Fibroblast of skin of left quadriceps (primary cell): Measurements from ENCODE around the gene YTHDF1.
"Not testable (repeated sequence)": the region's sequence is repeated elsewhere in the genome, so short reads cannot be mapped to it uniquely, and the experiment has no call there.

Experiments
- DNase-seq, 2 experiments: peaks; one replicate each; pipeline ENCODE4 v3.0.0-alpha.2; 2013; ENCODE audit warnings: low read depth in 2 of 2

YTHDF1 gene

DNA sequence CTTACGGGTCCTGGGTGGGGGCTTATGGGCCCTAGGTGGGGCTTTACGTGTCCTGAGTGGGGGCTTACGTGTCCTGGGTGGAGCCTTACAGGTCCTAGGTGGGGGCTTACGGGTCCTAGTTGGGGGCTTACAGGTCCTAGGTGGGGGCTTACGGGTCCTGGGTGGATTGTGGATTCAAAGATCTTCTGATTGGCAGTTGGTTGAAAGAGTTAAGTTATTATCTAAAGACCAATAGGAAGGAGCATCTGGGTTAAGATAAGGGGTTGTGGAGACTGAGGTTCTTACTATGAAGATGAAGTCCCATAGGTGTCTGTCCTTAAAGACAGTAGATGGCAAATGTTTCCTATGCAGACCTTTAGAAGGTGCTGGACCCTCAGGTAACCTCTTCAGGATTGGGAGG lies 11.3 kb upstream of the YTHDF1 start:
- no peak for DNase-seq

DNA sequence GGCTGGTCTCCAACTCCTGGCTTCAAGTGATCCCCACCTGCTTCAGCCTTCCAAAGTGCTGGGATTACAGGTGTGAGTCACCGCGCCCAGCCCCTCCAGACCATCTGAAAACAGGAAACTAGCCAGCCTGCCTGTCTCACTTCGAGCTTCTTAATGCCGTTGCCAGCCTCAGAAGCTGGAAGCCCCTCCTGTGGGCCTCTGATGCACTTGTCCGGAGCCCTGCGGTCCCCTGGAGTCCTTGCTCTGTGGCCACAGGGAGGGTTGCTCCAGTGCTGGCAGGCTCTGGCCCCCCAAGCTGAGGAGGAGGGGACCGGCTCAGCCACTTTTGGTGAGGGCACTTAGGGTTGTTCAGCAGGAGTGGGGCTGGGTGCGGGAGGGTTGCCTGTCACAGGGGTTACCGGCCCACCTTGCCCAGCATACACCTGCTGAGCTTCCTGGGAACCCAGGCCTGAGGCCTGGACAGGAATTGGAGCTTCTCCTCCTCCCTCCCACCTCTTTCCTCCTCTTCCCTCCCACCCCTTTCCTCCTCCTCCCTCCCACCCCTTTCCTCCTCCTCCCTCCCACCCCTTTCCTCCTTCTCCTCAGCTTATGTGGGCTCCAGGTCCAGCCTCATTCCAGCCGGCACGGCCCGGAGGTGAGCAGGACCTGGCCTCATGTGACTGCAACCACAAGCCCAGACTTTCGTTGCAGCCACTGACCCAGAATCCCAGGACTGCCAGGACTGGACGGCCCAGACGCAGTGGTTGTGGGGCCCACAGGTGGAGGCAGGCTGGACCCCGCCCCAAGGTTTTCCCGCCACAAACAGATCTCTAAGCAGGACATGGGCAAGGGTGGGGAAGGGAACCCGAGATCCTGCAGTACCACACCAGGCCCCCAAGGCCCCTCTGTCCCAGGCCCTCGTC lies 10.4 kb upstream of the YTHDF1 start:
- DNase-seq: no peak

DNA sequence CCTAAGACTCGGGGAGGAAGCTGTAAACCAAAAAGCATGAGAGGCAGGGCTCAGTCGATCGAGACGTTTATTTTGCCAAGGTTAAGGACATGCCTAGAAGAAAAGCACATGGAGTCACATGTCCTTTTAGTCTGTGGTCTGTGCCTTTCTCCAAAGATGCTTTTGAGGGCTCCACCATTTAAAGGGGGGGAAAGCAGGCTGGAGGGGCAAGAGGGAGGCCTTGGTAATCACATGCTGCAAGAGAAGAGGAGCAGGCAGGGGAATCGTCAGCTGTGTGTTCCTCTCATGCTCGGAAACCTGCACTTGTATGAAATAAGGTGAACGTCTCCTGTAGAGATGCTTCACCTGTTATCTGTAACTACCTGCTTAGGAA lies 9.1 kb upstream of the YTHDF1 start:
- DNase-seq: no peak

DNA sequence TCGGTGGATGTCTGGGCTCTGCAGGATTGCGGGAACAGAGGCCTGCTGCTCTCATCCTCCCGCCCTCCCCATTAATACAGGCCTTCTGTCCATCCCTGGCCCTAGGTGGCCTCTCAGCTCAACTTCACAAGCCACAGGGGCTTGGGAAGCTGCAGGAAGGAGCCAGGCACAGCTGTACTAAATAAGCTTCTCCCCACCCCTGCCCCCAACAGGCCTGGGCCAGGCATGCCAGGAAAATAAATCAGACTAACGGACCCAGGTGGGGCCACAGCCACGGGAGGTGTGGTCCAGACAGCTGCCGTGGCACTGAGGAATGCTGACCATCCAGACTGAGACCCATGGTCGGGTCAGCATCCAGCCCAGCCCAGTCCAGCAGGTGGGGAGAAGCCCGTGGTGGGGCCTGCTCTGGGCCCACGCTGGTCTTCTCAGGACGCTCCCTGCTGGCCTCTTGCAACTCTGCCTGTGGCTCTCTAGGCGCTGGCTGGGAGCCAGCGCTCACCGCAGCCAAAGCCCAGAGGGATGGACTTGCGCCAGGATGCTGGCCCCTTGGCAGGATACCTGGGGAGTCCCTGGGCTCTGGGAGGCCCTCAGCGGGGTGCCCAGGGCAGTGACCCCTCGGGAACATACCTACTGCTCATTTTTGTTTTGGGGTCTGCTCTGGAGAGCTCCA lies 8.6 kb upstream of the YTHDF1 start:
- DNase-seq: no peak

DNA sequence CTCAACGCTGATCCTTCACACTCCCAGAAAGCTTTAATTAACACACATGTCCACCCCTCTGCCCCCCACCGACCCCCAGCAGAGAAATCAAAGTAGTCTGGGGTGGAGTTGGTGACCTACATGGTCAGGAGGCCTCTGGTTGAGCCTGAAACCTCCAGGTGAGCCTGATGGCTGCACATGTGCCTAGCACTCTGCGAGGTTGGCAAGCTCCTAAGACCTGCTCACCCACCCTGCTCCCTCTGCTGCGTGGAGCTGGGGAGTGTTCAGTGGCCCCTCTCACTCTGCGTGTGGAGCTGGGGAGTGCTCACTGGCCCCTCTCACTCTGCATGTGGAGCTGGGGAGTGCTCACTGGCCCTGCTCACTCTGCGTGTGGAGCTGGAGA lies 7.9 kb upstream of the YTHDF1 start:
- no peak for DNase-seq

DNA sequence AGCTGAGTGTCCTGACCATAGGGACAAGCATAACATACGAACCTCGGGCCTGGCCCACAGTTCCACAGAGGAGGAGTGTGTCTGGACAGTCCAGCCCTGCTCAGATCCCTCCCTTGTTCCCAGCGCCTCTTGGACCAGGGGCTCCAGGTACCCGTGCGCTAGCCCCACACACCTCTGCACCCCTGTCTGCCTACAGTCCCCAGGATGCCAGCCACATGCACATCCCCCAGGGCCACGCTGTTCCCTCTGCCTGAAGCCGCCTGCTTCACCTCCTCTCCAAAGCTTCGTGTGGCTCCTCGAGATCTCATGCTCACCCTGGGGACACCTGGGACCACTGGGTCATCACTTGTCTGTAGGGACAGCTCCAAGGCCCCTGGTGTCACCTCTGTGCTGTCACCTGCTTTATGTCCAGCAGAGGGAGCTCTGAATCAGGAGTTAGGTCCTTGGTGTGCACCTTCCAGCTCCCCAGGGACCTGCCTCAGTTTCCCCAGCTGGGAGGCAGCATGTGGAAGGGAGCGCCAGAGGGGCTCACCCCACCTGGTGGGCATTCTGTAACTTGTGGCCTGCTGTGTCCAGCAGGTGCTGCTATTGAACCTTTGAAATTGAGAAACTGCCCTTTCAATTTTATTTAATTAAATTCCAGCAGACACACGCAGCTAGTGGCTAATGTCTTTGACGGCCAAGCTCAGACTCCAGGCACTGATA lies 7.3 kb upstream of the YTHDF1 start:
- no peak for DNase-seq

DNA sequence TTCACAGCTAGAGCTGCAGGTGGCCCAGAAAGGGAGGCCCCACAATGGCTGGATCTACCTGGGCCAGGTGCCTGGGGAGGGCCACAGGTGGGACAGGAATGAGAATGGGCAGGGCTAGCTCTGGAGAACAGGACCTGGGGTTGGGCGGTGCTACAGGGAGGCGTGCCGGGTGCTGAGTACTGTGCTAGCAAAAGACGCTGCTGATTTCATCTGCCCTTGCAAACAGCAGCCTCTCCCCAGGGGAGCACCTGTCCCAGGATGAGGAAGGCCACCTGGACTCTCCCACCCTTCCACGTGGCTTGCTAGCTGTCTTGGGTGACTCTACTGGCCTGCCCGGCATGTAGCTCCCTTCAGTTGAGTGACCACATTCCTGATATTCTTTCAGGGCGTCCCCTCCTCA lies 6.6 kb upstream of the YTHDF1 start:
- DNase-seq: no peak

DNA sequence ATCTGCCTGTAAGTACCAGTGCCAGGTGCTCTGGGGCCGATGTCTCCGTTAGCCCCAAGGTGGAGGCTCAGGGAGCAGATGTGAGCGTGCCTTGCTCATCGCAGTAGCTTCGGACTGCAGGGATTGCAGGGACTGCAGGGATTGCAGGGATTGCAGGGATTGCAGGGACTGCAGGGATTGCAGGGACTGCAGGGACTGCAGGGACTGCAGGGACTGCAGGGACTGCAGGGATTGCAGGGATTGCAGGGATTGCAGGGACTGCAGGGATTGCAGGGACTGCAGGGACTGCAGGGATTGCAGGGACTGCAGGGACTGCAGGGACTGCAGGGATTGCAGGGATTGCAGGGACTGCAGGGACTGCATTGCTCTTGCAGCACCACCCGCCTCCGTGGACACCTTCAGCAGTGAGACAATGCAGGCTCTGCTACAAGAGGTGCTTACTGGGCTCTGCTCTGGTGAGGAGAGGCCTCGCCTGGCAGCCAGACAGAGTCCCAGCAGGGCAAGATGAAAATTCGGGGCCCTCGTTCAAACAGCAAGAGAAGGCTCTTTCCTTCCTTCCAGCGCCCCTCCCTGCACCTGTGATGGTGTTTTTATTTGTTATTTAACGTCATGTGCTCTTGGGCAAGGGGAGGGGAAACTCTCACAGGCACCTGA lies 5.6 kb upstream of the YTHDF1 start:
- DNase-seq: not testable (repeated sequence)

DNA sequence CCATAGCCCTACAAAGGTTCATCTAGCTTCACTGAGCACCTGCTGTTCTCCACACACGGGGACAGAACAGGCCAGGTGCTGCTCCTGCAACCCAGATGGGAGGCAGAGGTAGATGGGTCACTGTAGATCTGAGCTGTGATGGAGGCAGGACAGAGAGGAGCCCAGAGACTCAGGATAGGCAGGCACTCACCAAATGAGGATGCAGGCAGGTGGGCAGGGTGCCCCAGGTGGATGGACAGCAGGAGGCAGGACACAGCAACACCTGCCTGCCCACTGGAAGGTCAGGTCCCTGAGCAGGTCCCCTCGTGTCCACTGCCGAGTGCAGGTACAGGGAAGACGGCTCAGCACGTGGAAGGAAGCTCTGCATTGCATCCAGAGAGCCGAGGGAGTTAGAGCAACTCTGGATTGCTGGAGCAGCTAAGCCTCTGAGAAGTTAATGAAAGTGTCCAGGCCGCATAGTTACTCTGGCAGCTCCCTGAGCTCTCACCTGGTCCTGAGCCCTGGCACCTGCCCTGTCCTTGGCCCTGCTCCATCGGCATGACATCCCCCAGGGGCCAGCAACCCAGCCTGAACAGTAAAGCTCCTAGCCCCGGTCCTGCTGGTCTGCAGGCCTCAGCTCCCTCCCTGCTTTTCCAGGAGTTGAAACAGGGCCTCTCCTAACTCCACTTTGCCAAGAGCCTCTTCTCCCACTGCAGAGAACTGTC lies 4.9 kb upstream of the YTHDF1 start:
- no peak for DNase-seq

DNA sequence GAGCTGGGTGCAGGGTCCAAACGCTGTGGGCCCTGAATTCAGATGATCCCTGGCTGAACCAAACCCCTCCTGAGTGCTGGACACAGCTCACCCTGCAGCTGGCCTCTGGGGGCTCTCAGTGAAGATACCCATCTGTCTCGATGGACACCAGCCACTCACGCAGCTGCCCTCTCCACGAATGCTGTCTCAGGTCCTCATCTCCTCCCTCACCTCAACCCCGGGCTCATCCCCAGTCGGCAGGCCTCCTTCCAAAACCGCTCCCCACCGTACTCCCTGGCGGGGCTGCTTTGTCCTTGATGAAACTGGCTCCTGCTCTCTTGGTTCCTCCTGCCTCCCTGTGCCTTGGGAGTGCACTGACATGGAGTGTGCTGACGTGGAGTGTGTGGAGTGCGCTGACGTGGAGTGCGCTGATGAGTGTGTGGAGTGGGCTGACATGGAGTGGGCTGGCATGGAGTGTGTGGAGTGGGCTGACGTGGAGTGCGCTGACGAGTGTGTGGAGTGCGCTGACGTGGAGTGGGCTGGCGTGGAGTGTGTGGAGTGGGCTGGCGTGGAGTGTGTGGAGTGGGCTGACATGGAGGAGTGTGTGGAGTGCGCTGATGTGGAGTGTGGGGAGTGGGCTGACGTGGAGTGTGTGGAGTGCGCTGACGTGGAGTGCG lies 4.1 kb upstream of the YTHDF1 start:
- DNase-seq: no peak

DNA sequence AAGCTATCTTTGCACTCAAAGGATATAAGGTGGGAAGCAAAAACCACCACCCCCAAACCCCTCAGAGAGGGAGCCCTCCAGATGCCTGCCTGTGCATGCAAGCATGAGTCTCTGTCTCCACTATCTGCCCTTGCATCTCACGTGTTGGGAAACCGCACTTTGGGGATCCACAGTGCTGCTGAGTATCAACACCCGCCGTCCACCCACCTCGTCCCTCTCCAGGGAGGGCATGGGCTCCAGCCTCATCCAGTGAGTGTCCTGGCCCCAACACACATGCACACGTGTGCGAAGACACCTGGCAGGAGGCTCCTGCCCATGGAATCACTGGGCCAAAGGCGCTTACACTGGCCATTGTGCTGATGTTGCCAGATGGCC lies 3.5 kb upstream of the YTHDF1 start:
- no peak for DNase-seq

DNA sequence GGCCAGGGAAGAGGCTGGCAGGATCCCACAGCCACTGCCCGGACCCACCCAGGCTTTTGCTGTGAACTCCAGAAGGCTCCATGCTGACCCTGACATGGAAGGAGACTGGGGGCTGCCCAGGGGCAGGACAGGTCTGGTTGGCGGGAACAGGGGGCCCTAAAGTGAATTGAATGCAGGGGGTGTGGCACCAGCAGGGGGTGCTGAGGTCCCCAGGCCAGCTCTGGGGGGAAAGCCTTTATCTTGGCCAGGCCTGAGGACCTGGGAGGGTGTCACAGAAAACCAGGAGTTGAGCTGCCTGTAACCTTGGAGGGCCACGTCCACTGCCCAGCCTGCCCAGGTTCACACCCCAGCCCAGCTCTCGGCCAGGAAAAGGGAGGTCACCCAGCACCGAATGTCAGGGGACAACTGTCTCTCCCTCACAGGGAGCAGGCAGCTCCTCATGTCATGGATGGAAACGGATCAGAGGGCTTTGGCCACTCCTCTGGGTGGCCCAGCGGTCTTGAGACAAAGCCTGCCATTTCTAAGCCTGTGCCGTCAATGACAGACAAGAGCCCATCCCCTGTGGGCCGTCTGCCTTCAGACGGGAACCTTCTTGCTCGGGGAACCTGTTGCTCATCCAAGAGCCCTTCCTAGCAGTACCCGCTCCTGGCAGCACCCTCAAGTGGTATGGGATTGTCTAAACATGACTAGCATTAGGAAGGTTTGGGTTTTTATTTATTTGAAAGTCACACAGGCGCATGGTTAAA lies 2.9 kb upstream of the YTHDF1 start:
- DNase-seq: no peak

DNA sequence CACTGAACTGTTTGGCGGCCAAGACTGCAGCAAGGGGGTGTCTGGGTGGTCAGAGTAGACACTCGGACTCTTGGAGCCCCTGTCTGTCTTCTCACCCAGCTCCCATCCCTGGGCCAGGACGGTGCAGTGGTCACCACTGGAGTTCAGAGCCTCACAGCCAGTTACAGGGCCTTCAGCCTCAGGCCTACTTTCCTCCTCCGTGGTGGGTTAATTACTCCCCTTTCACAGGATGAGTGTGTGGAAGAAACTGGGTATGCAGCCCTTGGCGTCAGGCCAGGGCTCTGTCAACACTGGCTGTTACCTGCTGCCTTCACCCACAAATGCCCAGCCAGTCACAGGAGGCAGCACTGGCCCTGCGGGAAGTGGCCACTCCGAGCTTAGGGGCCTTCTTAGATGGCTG lies 1.8 kb upstream of the YTHDF1 start:
- DNase-seq: no peak

DNA sequence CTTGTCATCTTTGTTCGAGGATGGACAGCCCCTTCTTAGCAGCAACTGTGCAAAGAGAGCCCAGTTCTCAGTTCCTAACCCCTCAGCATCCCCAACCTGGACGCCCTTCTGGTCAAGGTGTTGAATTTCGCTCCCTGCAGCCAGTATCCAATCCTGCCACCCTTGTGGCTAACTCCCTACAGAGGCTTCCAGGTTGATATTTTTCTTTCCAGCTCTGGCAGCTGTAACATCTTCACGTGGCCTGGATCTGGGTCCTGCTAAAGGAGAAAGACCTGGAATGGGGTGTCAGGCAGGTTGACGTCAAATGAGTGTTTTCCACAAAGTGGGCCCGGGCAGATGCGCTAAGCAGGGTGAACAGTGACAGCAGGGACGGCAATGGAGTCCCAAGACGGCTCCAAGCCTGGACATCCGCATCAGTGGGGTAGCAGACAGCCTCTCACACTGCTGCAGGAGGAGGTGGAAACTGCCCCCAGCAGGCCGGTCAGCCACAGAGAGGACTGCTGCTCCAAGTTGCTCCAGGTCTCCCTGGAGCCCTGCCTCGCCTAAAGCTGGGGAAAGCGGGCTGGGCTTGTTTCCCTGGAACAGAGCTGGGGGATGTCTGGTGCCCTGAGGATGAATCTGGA lies 1.0 kb upstream of the YTHDF1 start:
- no peak for DNase-seq

DNA sequence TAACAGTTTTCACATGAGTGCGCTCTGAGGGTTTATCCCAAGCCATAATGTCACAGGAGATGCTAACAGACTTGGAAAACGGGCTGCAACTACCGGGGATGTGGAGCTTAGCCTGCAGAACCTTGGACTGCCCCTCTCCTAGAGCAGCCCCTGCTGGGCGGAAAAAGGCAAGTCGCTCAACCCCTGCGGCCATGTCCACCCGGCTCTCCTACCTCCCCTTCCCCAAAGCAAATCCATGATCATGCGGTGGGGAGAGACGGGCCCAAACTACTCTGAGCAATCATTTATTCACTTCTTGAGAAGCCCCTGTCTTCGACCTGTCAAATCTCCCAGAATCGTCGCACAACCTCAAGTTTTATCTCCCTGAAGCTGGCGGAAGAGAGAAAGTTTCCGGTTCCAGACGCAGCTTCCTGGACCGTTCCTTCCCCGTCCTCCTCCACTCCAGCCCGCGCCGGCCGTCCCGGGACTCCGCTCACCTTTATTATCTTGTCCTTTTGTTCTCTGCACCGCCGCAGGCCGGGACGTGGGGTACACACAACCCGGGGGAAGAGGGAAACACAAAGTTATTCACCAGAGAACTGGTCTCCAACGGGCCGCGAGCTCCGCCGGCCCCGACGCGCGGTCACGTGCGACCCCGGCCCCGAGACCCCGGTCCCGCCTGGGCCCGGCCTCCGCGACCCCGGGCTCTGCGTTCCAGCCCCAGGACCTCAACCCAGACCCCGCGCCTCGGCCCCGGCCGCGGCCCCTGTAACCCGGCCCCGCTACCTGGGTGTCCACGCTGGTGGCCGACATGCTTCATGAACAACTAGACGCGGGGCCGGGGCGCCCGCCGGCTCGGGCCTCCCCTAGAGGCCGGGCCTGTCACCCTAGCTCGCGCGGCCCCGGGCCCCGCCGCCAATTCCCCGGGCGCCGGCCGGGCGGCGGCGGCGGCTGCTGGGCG lies 560 bp downstream of the YTHDF1 start:
- no peak for DNase-seq

DNA sequence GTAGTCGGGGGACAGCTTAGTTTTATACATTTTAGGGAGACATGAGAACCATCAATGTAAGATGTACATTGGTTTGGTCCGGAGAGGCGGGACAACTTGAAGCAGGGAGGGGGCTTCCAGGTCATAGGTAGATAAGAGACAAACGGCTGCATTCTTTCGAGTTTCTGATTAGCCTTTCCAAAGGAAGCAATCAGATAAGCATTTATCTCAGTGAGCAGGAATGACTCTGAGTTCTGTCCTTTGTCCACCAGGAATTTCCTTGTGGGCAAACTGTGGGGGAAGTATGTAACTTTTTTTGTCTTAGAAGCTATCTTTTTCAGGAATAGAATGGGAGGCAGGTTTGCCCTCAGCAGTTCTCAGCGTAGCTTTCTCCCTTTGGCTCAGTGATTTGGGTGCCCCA lies 1.4 kb downstream of the YTHDF1 start:
- DNase-seq: no peak

DNA sequence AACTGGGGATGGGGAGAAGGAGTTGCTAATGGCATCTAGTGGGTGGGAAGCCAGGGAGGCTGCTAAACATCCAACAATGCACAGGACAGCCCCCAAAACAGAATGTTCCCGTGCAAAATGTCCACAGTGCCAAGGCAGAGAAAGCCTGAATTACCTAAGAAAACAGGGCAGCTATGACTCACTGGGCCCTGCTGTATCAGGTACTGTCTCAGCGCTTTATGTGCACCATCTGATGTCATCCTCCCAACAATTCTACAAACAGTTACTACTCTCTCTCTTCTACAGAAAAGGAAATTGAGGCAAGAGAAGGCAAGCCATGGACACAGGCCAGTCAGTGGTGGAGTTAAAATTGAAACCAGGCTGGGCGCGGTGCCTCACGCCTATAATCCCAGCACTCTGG lies 3.1 kb downstream of the YTHDF1 start:
- no peak for DNase-seq

DNA sequence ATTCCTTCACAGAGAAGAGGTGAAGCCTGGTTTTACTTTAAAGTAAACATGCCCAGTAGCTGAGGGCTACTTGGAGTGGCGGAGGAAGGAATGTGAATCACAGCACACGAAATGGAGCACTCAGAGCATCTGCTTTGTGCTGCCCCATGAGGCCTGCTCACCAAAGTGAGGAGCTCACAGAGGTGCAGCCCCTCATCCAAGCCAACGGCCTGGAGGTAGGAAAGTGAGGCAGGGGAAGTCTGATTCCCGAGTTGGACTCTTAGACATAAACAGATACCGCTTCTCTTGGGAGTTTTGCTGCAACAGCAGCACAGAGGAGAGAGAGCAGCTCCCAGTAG lies 3.6 kb downstream of the YTHDF1 start:
- DNase-seq: no peak

DNA sequence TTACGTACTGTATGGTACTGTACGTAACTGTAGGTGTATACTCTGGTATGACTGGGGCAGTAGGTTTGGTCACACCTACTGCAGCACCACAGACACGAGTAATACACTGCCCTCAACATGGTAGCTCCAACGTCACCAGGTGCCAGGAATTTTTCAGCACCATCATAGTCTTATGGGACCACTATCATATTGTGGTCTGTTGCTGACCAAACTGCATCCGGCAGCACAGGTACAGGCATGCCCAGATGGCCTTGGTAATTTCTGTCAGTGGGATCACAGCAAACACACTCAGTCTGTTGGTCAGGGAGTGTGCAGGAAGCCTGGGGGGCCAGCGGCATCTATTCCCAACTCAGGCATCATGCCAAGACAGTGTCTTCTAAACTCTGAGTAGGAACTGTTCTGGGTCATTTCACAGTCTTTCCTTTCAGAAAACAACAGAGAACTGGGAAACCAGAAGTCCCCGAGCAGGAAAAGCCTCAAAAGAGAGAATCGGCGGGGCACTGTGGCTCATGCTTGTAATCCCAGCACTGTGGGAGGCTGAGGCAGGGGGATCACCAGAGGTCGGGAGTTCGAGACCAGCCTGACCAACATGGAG lies 5.8 kb downstream of the YTHDF1 start:
- DNase-seq: no peak
